Measurements from ENCODE around the gene RTTN.
A peak's percentile ranks its signal among the peaks of the same experiment; 100 is the strongest.

RTTN gene

DNA sequence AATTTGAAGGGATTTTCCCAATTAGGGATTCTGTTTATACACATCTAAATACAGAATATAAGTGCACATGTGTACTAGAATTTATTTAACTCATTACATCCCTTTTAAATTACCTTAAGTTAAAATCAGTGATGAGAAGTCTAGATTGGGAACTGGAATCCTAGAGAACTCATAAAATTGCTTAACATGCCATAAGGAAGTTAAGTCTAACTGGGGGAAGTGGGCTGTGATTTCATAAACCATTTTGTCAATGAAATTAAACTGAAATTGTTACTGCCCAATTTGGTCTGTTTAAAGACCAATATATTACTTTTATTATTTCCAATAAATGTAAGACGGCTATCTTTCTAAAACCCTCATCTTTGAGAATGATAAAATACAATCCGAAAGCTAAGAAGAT lies 185.5 kb downstream of the RTTN start:
- no peaks in the 10 kb centered on the region for H3K4me1 Mint-ChIP-seq
- DNase-seq, result no peak
- ATAC-seq, result no peak
- H3K27me3 Mint-ChIP-seq, result no peaks in the 10 kb centered on the region
- H3K4me3 Mint-ChIP-seq, result no peak overlapping the region
- no peak overlapping the region for H3K27ac Mint-ChIP-seq
- H3K9me3 Mint-ChIP-seq, result peaks cover 0 to 6% of the 10 kb centered on the region in 2 donors

DNA sequence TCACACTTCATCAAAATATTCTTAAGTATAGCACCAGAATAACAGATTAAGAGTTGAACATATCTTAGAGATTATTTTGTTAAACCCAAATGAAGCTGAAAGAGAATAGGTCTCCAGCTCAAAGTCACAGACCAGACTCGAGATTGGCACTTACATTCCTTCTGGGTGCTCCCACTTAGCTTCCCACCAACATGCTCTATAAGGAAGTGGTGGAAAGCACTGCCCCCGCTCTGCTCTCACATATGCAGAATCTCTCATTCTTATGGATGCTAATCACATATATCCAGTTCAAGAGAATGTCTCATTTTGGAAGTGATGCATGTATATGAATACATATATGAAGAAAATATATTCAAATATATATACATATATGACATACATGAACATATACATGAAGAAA lies 186.4 kb downstream of the RTTN start:
- H3K9me3 Mint-ChIP-seq, result peaks cover 0 to 2% of the 10 kb centered on the region in 2 donors
- H3K4me3 Mint-ChIP-seq, result no peak overlapping the region
- no peak for ATAC-seq
- H3K27me3 Mint-ChIP-seq, result no peaks in the 10 kb centered on the region
- no peak overlapping the region for H3K27ac Mint-ChIP-seq
- DNase-seq, result no peak
- no peaks in the 10 kb centered on the region for H3K4me1 Mint-ChIP-seq

GRCh38 chr18:70015127-70015526 lies 190.4 kb downstream of the RTTN start:
- no peaks in the 10 kb centered on the region for H3K4me1 Mint-ChIP-seq
- no peak overlapping the region for H3K4me3 Mint-ChIP-seq
- no peak for ATAC-seq
- DNase-seq, result no peak
- H3K9me3 Mint-ChIP-seq, result peaks cover 8% of the 10 kb centered on the region in 2 donors
- no peaks in the 10 kb centered on the region for H3K27me3 Mint-ChIP-seq
- H3K27ac Mint-ChIP-seq, result no peak overlapping the region

- Mint-ChIP-seq H3K4me3 (no peak overlapping the region), H3K4me1 (no peaks in the 10 kb centered on the region), H3K9me3 (peaks cover 13 to 16% of the 10 kb centered on the region in 2 donors), H3K27ac (no peak overlapping the region), H3K27me3 (no peaks in the 10 kb centered on the region)
- DNase-seq, result no peak
- no peak for ATAC-seq
Measured at GRCh38 chr18:70005580-70005979, 199.9 kb downstream of the RTTN start.

GRCh38 chr18:70004696-70005095 lies 200.8 kb downstream of the RTTN start:
- H3K9me3 Mint-ChIP-seq, result peaks cover 4 to 7% of the 10 kb centered on the region in 2 donors
- H3K4me1 Mint-ChIP-seq, result no peaks in the 10 kb centered on the region
- ATAC-seq (no peak), DNase-seq (no peak)
- no peak overlapping the region for H3K4me3 Mint-ChIP-seq
- H3K27ac Mint-ChIP-seq, result no peak overlapping the region
- H3K27me3 Mint-ChIP-seq, result no peaks in the 10 kb centered on the region

DNA sequence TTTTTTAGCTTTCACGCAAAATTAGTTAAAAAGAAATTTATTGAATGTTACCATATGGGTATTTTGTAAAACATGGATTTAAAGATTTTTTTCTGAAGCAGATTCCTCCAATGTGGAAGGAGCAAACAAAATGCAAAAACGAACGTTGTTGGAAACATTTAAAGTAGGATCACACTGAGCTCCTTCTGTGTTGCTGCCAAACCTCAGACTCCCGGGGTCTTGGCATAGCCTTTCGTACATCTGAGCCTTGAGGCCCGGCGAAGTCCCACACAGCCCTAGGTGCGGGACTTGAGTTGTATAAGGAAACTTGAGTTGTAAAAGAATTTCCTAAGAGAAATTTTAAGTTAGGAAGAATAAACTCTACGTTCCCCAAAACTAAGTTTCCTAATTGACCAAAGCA lies 205.8 kb downstream of the RTTN start:
- Mint-ChIP-seq H3K27ac (no peak overlapping the region), H3K27me3 (no peaks in the 10 kb centered on the region), H3K9me3 (peaks cover 0 to 6% of the 10 kb centered on the region in 2 donors), H3K4me1 (peaks cover 13% of the 10 kb centered on the region), H3K4me3 (no peak overlapping the region)
- DNase-seq (no peak), ATAC-seq (no peak)

GRCh38 chr18:69998523-69998987 lies 206.9 kb downstream of the RTTN start:
- ATAC-seq, result no peak
- Mint-ChIP-seq H3K4me3 (no peak overlapping the region), H3K4me1 (peaks cover 19% of the 10 kb centered on the region), H3K27ac (no peak overlapping the region), H3K27me3 (no peaks in the 10 kb centered on the region), H3K9me3 (peaks cover 0 to 6% of the 10 kb centered on the region in 2 donors)
- no peak for DNase-seq

DNA sequence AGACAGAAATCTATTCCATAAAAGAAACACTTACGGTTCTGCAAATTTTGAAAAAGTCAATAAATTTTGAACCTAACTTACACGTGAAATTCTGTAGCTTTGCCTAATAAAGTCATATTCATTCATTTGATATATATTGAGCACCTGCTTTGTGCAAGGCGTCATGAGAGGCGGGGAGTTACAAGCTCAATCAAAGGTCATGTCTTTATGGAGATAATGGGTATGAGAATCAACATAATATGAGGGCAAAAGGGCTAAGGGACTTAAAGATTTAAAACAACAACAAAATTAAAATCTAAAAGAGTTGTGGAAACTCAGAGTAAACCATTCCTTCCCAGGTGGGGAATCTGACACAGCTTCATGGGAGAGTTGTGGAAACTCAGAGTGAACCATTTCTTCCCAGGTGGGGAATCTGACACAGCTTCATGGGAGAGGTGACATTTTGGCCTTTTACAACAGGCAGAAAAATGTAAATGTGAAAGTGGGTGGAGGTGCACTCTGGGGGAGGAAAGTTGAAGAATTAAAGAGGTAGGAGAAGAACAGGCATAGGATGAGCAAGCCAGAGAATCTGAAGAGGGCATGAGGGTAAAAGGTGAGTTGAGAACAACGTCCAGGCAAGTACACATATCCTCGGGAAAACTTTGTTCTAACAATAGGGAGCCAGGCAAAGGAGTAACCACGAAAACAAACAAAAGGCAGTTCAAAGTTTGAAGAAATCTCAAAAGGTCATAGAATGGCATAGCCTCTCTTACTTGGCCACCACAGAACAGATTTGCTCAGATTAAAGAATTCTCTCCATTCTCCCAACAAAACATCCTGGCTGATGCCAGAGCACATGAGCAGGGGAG lies 208.3 kb downstream of the RTTN start:
- peak overlapping the region in 1 of 2 donors; percentile 58 for H3K27ac Mint-ChIP-seq
- H3K9me3 Mint-ChIP-seq, result peaks cover 0 to 19% of the 10 kb centered on the region in 2 donors
- ATAC-seq, result no peak

GRCh38 chr18:69996417-69996816 lies 209.1 kb downstream of the RTTN start:
- DNase-seq, result no peak
- ATAC-seq, result no peak
- Mint-ChIP-seq H3K27ac (no peak overlapping the region), H3K27me3 (no peaks in the 10 kb centered on the region), H3K4me1 (peaks cover 19% of the 10 kb centered on the region), H3K4me3 (no peak overlapping the region), H3K9me3 (peaks cover 0 to 25% of the 10 kb centered on the region in 2 donors)

More for the DNA sequence above, 208.3 kb downstream of the RTTN start:
- no peak for DNase-seq
- no peak overlapping the region for H3K4me3 Mint-ChIP-seq
- H3K4me1 Mint-ChIP-seq, result peaks cover 19% of the 10 kb centered on the region
- H3K27me3 Mint-ChIP-seq, result no peaks in the 10 kb centered on the region

- H3K27me3 Mint-ChIP-seq, result no peaks in the 10 kb centered on the region
- no peak for ATAC-seq
- peaks cover 0 to 25% of the 10 kb centered on the region in 2 donors for H3K9me3 Mint-ChIP-seq
- no peak overlapping the region for H3K27ac Mint-ChIP-seq
- H3K4me1 Mint-ChIP-seq, result peaks cover 19% of the 10 kb centered on the region
- no peak overlapping the region for H3K4me3 Mint-ChIP-seq
- DNase-seq, result no peak
Measured at GRCh38 chr18:69995774-69996173, 209.7 kb downstream of the RTTN start.

DNA sequence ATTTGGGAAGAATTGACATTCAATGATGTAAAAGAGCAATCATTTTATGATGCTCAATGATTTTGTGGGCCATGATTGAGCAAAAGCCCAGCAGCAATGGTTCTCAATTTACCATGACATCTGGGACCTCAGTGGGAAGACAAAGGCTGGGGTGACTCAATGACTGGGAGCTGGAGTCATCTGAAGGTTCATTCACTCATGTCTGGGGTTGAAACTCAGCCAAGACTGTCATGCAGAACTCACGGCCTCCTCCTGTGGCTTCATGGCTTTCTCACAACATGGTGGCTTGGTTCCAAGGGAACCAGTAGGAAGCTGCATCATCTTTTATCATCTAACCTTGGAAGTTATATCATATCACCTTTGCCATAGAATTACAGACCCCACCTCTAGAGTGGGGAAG lies 212.7 kb downstream of the RTTN start:
- peaks cover 15% of the 10 kb centered on the region for H3K4me1 Mint-ChIP-seq
- H3K4me3 Mint-ChIP-seq, result no peak overlapping the region
- DNase-seq (no peak), ATAC-seq (no peak)
- no peaks in the 10 kb centered on the region for H3K27me3 Mint-ChIP-seq
- H3K9me3 Mint-ChIP-seq, result peaks cover 22 to 46% of the 10 kb centered on the region in 2 donors
- no peak overlapping the region for H3K27ac Mint-ChIP-seq

- peaks cover 2% of the 10 kb centered on the region for H3K4me1 Mint-ChIP-seq
- no peak overlapping the region for H3K4me3 Mint-ChIP-seq
- peaks cover 32 to 56% of the 10 kb centered on the region in 2 donors for H3K9me3 Mint-ChIP-seq
- ATAC-seq, result no peak
- H3K27me3 Mint-ChIP-seq, result no peaks in the 10 kb centered on the region
- H3K27ac Mint-ChIP-seq, result no peak overlapping the region
- DNase-seq, result no peak
Measured at GRCh38 chr18:69987870-69988269, 217.6 kb downstream of the RTTN start.

GRCh38 chr18:69985239-69985638 lies 220.2 kb downstream of the RTTN start:
- Mint-ChIP-seq H3K4me3 (no peak overlapping the region), H3K4me1 (peaks cover 28% of the 10 kb centered on the region), H3K9me3 (peaks cover 34 to 41% of the 10 kb centered on the region in 2 donors), H3K27ac (no peak overlapping the region), H3K27me3 (no peaks in the 10 kb centered on the region)
- DNase-seq (no peak), ATAC-seq (no peak)

GRCh38 chr18:69982417-69982816 lies 223.1 kb downstream of the RTTN start:
- H3K27ac Mint-ChIP-seq, result no peak overlapping the region

DNA sequence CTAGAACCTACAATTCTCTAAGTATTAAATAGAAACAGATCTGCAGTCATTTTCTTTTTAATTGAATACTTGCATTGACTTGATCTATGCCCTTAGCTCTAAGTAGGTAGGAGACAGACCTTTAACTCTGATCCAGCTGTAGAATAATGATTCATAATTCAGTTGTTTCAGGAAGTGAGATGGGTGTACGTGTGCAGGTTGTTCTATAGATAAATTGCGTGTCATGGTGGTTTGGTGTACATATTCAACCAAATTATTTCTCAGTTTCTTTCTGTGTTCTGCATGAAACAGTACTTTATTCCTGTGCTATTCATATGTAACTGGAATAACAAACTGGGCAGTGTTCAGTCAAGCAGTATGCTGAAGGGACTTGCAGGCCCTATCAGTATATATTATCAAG lies 223.5 kb downstream of the RTTN start:
- peaks cover 51% of the 10 kb centered on the region for H3K4me1 Mint-ChIP-seq
- peaks cover 21 to 24% of the 10 kb centered on the region in 2 donors for H3K9me3 Mint-ChIP-seq
- H3K27me3 Mint-ChIP-seq, result no peaks in the 10 kb centered on the region
- ATAC-seq (peak; percentile 66), DNase-seq (no peak)
- peak overlapping the region; percentile 25 to 54 for H3K4me3 Mint-ChIP-seq
- peak overlapping the region in 1 of 2 donors; percentile 23 for H3K27ac Mint-ChIP-seq

More at GRCh38 chr18:69982417-69982816, 223.1 kb downstream of the RTTN start:
- Mint-ChIP-seq H3K4me1 (peaks cover 51% of the 10 kb centered on the region), H3K4me3 (peak overlapping the region in 1 of 2 donors; percentile 54), H3K9me3 (peaks cover 21 to 24% of the 10 kb centered on the region in 2 donors), H3K27me3 (no peaks in the 10 kb centered on the region)
- ATAC-seq (no peak), DNase-seq (no peak)

DNA sequence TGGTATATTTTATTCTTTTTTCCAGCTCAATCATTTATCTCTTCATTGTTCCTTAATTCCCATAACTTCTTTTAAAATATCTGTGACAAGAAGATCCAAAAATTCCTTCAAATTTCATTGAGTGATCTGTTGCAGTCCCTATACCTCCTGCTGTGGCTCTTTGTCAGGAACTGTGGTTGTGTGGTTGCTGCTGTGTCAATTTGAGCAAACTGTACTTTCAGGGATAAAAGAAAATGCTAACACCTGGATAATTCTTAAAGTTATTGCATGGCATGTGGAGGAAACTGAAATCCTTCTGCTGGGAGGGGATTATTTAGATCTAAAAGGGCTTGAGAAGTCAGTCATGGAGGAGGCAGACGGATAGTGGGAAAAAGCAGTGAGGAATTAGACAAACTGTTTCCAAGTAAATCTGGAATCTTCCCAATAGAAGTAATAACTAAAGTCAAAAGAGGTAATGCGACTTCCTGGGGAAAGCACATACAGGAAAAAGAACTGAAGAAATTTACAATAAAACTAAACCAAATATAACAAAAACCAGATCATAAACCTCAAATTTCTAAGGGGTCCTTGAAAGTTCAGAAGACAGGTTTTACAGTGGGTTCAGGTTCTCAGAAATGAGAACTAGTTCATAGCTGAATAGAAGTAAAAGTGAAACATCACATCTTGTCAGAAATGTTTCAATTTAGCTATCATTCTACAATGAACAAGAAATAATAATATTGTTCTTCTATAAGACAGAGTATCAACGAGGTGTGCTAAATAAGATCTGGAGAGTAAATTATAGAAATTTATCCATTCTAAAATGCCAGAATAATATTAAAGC lies 224.3 kb downstream of the RTTN start:
- ATAC-seq (peak; percentile 49), DNase-seq (no peak)
- peak overlapping the region; percentile 8 to 61 for H3K27ac Mint-ChIP-seq
- H3K9me3 Mint-ChIP-seq, result peaks cover 24 to 26% of the 10 kb centered on the region in 2 donors
- H3K4me3 Mint-ChIP-seq, result peak overlapping the region; percentile 54 to 57
- peaks cover 51% of the 10 kb centered on the region for H3K4me1 Mint-ChIP-seq
- H3K27me3 Mint-ChIP-seq, result no peaks in the 10 kb centered on the region

Data from stimulated activated naive CD8-positive, alpha-beta T cell treated with anti-CD3 and anti-CD28 coated beads, Interleukin-15, amount 100 ng/mL, for 72 hours (primary cell).